Activated CD8-positive, alpha-beta T cell treated with anti-CD3 and anti-CD28 coated beads for 36 hours (primary cell): Measurements from ENCODE around the gene ZC3H8. TPM values are rescaled to one million over a fixed set of nuclear protein-coding genes. Genes with fewer than 3 reads are reported as not detected.

Experiments
- ATAC-seq: fragments of 200-7000 bp; cut with Tn5 transposase; one replicate; pipeline ENCODE4 v1.10.0; 2021; ENCODE audit warnings: mild to moderate bottlenecking, moderate library complexity
- CTCF ChIA-PET: fragments of 350-600 bp; sonication (Branson Sonifier 250); formaldehyde crosslinking; loops from one replicate; lab custom pipeline; 2021; ENCODE audit warnings: antibody characterized with exemption; lab: Charles Lee
- POLR2A ChIA-PET: fragments of 350-600 bp; sonication (Branson Sonifier 250); formaldehyde crosslinking; loops from one replicate; lab custom pipeline; 2021; ENCODE audit warnings: antibody characterized with exemption; lab: Charles Lee
- DNase-seq: peaks from one replicate; pipeline ENCODE4 v3.0.0-alpha.2; 2020
- H3K27ac Mint-ChIP-seq: one replicate; pipeline ENCODE4 v1.8.0; 2021; ENCODE audit warnings: mild to moderate bottlenecking, mixed read lengths
- H3K27me3 Mint-ChIP-seq: one replicate; pipeline ENCODE4 v1.8.0; 2021; ENCODE audit warnings: mixed read lengths
- H3K36me3 Mint-ChIP-seq: one replicate; pipeline ENCODE4 v1.8.0; 2021; ENCODE audit warnings: low read depth, mixed read lengths
- H3K4me1 Mint-ChIP-seq: one replicate; pipeline ENCODE4 v1.8.0; 2021; ENCODE audit warnings: low read depth, mixed read lengths
- H3K4me3 Mint-ChIP-seq: one replicate; pipeline ENCODE4 v1.8.0; 2021; ENCODE audit warnings: mild to moderate bottlenecking, moderate library complexity, mixed read lengths
- H3K9me3 Mint-ChIP-seq: one replicate; pipeline ENCODE4 v1.8.0; 2021; ENCODE audit warnings: mixed read lengths
- CTCF ChIP-seq: fragments of 200-600 bp; IDR thresholded peaks from one replicate; pipeline ENCODE4 v1.8.0; 2022; ENCODE audit warnings: antibody characterized with exemption, mild to moderate bottlenecking
- intact Hi-C: fragments of 100-400 bp; cut with micrococcal nuclease; formaldehyde crosslinking; loops from one replicate; pipeline ENCODE4 v1.10.0; 2022
- total RNA-seq, 2 experiments: library from RNA; stranded (reverse); gene quantifications; one replicate each; pipeline ENCODE4 v1.2.3, GENCODE V29; 2021

ZC3H8 gene
- total RNA-seq, 2 experiments from 2014 or later = 16.7 to 22.1 TPM

GRCh38 chr2:112187805-112188596, 66.8 kb downstream of the ZC3H8 start:
- Mint-ChIP-seq H3K4me1 (peaks cover 66% of the 10 kb centered on the region), H3K27me3 (no peaks in the 10 kb centered on the region), H3K4me3 (peak overlapping the region; percentile 54), H3K9me3 (peaks cover 1% of the 10 kb centered on the region), H3K27ac (peak overlapping the region; percentile 97), H3K36me3 (peaks cover 23% of the 10 kb centered on the region)
- ChIA-PET POLR2A (interaction anchor here (0.8 to 2.2 kb wide), 9 partner anchors 12 to 136 kb away, joined by 3 to 7 read pairs (median 4); no protein-coding TSS in a partner anchor), CTCF (interaction anchor here (0.8 to 2.2 kb wide), 4 partner anchors 14 to 66 kb away, joined by 3 to 9 read pairs (median 5); no protein-coding TSS in a partner anchor)
- no peak for TF ChIP-seq CTCF
- peak; percentile 93 for DNase-seq
- intact Hi-C loops = no loop called here
- ATAC-seq = peak; percentile 85

DNA sequence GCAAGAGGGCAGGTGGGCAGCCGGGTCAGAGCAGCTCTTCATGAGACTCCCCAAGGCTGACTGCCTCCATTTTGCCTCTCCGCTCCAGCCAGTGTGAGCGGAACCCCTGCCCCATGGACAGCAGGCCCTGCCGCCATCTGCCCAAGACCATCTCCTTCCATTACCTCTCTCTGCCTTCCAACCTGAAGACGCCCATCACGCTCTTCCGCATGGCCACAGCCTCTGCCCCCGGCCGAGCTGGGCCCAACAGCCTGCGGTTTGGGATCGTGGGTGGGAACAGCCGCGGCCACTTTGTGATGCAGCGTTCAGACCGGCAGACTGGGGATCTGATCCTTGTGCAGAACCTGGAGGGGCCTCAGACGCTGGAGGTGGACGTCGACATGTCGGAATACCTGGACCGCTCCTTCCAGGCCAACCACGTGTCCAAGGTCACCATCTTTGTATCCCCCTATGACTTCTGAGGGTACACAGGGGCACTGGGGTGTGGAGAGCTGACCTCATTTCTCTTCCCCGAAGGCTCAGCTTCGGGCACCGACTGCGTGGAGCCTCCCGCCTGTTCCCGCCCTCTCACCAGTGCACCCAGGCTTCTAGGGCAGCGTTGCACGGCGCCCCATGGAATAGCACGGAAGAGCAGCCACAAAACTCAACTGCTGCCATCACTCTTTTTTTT, 67.7 kb downstream of the ZC3H8 start:
- POLR2A ChIA-PET = interaction anchor here (1.0 to 2.2 kb wide), 2 partner anchors 32 to 135 kb away, joined by 6 read pairs; no protein-coding TSS in a partner anchor
- TF ChIP-seq CTCF = no peak
- ATAC-seq (no peak), DNase-seq (no peak)
- Mint-ChIP-seq H3K4me1 (peaks cover 73% of the 10 kb centered on the region), H3K27me3 (no peaks in the 10 kb centered on the region), H3K4me3 (peak overlapping the region; percentile 54), H3K9me3 (no peaks in the 10 kb centered on the region), H3K27ac (peak overlapping the region; percentile 97), H3K36me3 (peaks cover 23% of the 10 kb centered on the region)
- CTCF ChIA-PET = no interaction called here
- intact Hi-C loops = no loop called here

GRCh38 chr2:112185131-112185530, 69.7 kb downstream of the ZC3H8 start:
- peaks cover 68% of the 10 kb centered on the region for H3K4me1 Mint-ChIP-seq
- TF ChIP-seq CTCF = no peak
- ChIA-PET POLR2A (no interaction called here), CTCF (no interaction called here)
- ATAC-seq (no peak), DNase-seq (no peak)
- H3K27me3 Mint-ChIP-seq = peaks cover 3% of the 10 kb centered on the region
- peak overlapping the region; percentile 14 for H3K27ac Mint-ChIP-seq
- no peak overlapping the region for H3K4me3 Mint-ChIP-seq
- no peaks in the 10 kb centered on the region for H3K9me3 Mint-ChIP-seq
- H3K36me3 Mint-ChIP-seq = peaks cover 23% of the 10 kb centered on the region
- intact Hi-C loops = no loop called here

DNA sequence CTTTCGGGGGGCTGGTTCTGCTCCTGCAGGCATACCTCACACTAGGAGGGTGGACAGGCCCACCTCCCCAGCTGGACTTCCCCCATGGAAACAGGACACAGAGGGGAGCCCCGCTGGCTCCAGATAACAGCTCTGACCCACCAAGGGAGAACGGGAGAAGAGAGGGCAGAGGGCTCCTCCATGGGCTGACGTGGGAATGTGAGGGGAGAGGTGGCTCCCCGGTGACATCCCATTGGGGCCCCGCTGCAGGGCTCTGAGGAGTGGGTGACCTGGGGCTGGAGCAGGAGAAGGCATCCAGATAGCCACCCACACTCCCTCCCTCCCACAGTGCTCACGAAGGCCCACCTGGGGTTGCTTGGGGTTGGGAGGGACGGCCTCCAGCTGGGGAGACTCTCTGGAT, 70.7 kb downstream of the ZC3H8 start:
- intact Hi-C loops = no loop called here
- POLR2A ChIA-PET = interaction anchor here (0.6 to 1.2 kb wide), 2 partner anchors 13 to 70 kb away, joined by 3 to 4 read pairs; no protein-coding TSS in a partner anchor
- H3K4me3 Mint-ChIP-seq = no peak overlapping the region
- peaks cover 58% of the 10 kb centered on the region for H3K4me1 Mint-ChIP-seq
- no peak for TF ChIP-seq CTCF
- peaks cover 3% of the 10 kb centered on the region for H3K27me3 Mint-ChIP-seq
- ATAC-seq (no peak), DNase-seq (no peak)
- CTCF ChIA-PET = no interaction called here
- no peaks in the 10 kb centered on the region for H3K9me3 Mint-ChIP-seq
- H3K27ac Mint-ChIP-seq = peak overlapping the region; percentile 87
- peaks cover 23% of the 10 kb centered on the region for H3K36me3 Mint-ChIP-seq
